ENCODE data around the gene PCLO. TPM values are rescaled to one million over a fixed set of nuclear protein-coding genes. Genes with fewer than 3 reads are reported as not detected.

Gene PCLO
- polyA plus RNA-seq, 3 donors: not detected

- Histone ChIP-seq H4K20me1 (ENCODE audit: insufficient read depth, low read length) (no peaks in the 10 kb centered on the region), H3K9ac (ENCODE audit: insufficient read depth, low read length, poor library complexity, severe bottlenecking) (no peak overlapping the region), H3K4me3 (replicated peaks in 1 of 3; ENCODE audit: low read depth in 2 of 3, low read length in 3 of 3) (no peak overlapping the region), H3K4me1 (ENCODE audit: control insufficient read depth in 1 of 2, insufficient read depth in 2 of 2, low read length in 2 of 2) (no peaks in the 10 kb centered on the region), H3K27me3 (ENCODE audit: control insufficient read depth in 2 of 2, insufficient read depth in 2 of 2, low read length in 2 of 2) (no peaks in the 10 kb centered on the region), H3K4me2 (replicated peaks; ENCODE audit: extremely low read depth, low read length, poor library complexity, severe bottlenecking) (no peak overlapping the region), H2AFZ (ENCODE audit: insufficient read depth, low read depth, low read length, poor library complexity, severe bottlenecking) (no peak overlapping the region), H3K79me2 (ENCODE audit: insufficient read depth, low read length) (no peaks in the 10 kb centered on the region), H3K9me3 (replicated peaks in 1 of 2; ENCODE audit: control insufficient read depth in 1 of 2, insufficient read depth in 1 of 2, low read length in 2 of 2) (no peaks in the 10 kb centered on the region), H3K27ac (ENCODE audit: low read depth in 1 of 2, low read length in 2 of 2) (no peak overlapping the region), H3K36me3 (replicated peaks in 1 of 2; ENCODE audit: control insufficient read depth in 1 of 2, insufficient read depth in 2 of 2, low read length in 2 of 2) (no peaks in the 10 kb centered on the region)
- WGBS (ENCODE audit: insufficient coverage): no CpG with 5 or more reads among the region's 3 CpGs
- Mint-ChIP-seq H3K4me3 (no peak overlapping the region), H3K36me3 (no peaks in the 10 kb centered on the region), H3K4me1 (no peaks in the 10 kb centered on the region), H3K27ac (no peak overlapping the region), H3K27me3 (ENCODE audit: low read depth in 3 of 3) (no peaks in the 10 kb centered on the region), H3K9me3 (peaks cover 0 to 5% (median 0%) of the 10 kb centered on the region in 7 donors)
- intact Hi-C loops (cut with micrococcal nuclease): no loop called here
- no peak for TF ChIP-seq CTCF (IDR thresholded peaks at IDR 0.05)
- DNase-seq: no peak
Observed at GRCh38 chr7:83036721-83037380, 125.8 kb downstream of the PCLO start.

- Histone ChIP-seq H3K4me2 (replicated peaks; ENCODE audit: extremely low read depth, low read length, poor library complexity, severe bottlenecking) (no peak overlapping the region), H3K9me3 (replicated peaks in 1 of 2; ENCODE audit: control insufficient read depth in 1 of 2, insufficient read depth in 1 of 2, low read length in 2 of 2) (no peaks in the 10 kb centered on the region), H3K79me2 (ENCODE audit: insufficient read depth, low read length) (no peaks in the 10 kb centered on the region), H4K20me1 (ENCODE audit: insufficient read depth, low read length) (no peaks in the 10 kb centered on the region), H3K36me3 (replicated peaks in 1 of 2; ENCODE audit: control insufficient read depth in 1 of 2, insufficient read depth in 2 of 2, low read length in 2 of 2) (no peaks in the 10 kb centered on the region), H2AFZ (ENCODE audit: insufficient read depth, low read depth, low read length, poor library complexity, severe bottlenecking) (no peak overlapping the region), H3K9ac (ENCODE audit: insufficient read depth, low read length, poor library complexity, severe bottlenecking) (no peak overlapping the region), H3K27ac (ENCODE audit: low read depth in 1 of 2, low read length in 2 of 2) (no peak overlapping the region), H3K4me3 (replicated peaks in 1 of 3; ENCODE audit: low read depth in 2 of 3, low read length in 3 of 3) (no peak overlapping the region), H3K4me1 (ENCODE audit: control insufficient read depth in 1 of 2, insufficient read depth in 2 of 2, low read length in 2 of 2) (no peaks in the 10 kb centered on the region), H3K27me3 (ENCODE audit: control insufficient read depth in 2 of 2, insufficient read depth in 2 of 2, low read length in 2 of 2) (no peaks in the 10 kb centered on the region)
- no peak for DNase-seq
- intact Hi-C loops (cut with micrococcal nuclease): no loop called here
- H3K4me3 Mint-ChIP-seq: no peak overlapping the region
- no peaks in the 10 kb centered on the region for H3K36me3 Mint-ChIP-seq
- no peaks in the 10 kb centered on the region for H3K27me3 Mint-ChIP-seq (ENCODE audit: low read depth in 3 of 3)
- no CpG with 5 or more reads among the region's 2 CpGs for WGBS (ENCODE audit: insufficient coverage)
- no peaks in the 10 kb centered on the region for H3K4me1 Mint-ChIP-seq
- H3K9me3 Mint-ChIP-seq: peaks cover 0 to 5% (median 0%) of the 10 kb centered on the region in 7 donors
- H3K27ac Mint-ChIP-seq: no peak overlapping the region
- TF ChIP-seq CTCF (IDR thresholded peaks at IDR 0.05): no peak
Observed at GRCh38 chr7:83036130-83036529, 126.6 kb downstream of the PCLO start.
